Activated naive CD4-positive, alpha-beta T cell (primary cell): ENCODE results near the gene RAP1A.
"Not testable (repeated sequence)": the region's sequence is repeated elsewhere in the genome, so short reads cannot be mapped to it uniquely, and the experiment has no call there.

ENCODE experiments used
- DNase-seq, 4 experiments: peaks; one replicate each; lab custom pipeline; 2025; lab: John Stamatoyannopoulos, UW

Gene RAP1A

GRCh38 chr1:111736548-111737215 lies 117.1 kb downstream of the RAP1A start:
- DNase-seq, result no peak

- no peak for DNase-seq
Measured at GRCh38 chr1:111737216-111738132, 117.9 kb downstream of the RAP1A start.

- DNase-seq, result no peak
Measured at GRCh38 chr1:111738133-111738435, 118.5 kb downstream of the RAP1A start.

GRCh38 chr1:111738436-111739193 lies 119.0 kb downstream of the RAP1A start:
- peak in 1 of 4 experiments; percentile 15 for DNase-seq

GRCh38 chr1:111739194-111739924 lies 119.8 kb downstream of the RAP1A start, which contains the start of gene INKA2:
Gene INKA2, minus strand, starts transcription at chr1:111739395. Its CDS starts 153 bp downstream, at chr1:111739242.
- DNase-seq, result peak in 3 of 4 experiments; percentile 13 to 42 (median 33)

GRCh38 chr1:111739925-111740765 lies 120.6 kb downstream of the RAP1A start:
- peak in 1 of 4 experiments; percentile 7 for DNase-seq

GRCh38 chr1:111742292-111742691 lies 122.7 kb downstream of the RAP1A start:
- DNase-seq, result not testable (repeated sequence)

GRCh38 chr1:111742938-111743549 lies 123.5 kb downstream of the RAP1A start:
- DNase-seq, result no peak

GRCh38 chr1:111743679-111744101 lies 124.1 kb downstream of the RAP1A start:
- no peak for DNase-seq

- no peak for DNase-seq
Measured at GRCh38 chr1:111745675-111746613, 126.4 kb downstream of the RAP1A start.

GRCh38 chr1:111746614-111746999 lies 127.0 kb downstream of the RAP1A start:
- no peak for DNase-seq

- DNase-seq, result peak in 1 of 4 experiments; percentile 2
Measured at GRCh38 chr1:111747282-111747734, 127.7 kb downstream of the RAP1A start.

- DNase-seq, result no peak
Measured at GRCh38 chr1:111747947-111748346, 128.4 kb downstream of the RAP1A start.

- DNase-seq, result no peak
Measured at GRCh38 chr1:111749628-111750027, 130.0 kb downstream of the RAP1A start.

- no peak for DNase-seq
Measured at GRCh38 chr1:111750856-111751255, 131.3 kb downstream of the RAP1A start.

GRCh38 chr1:111751906-111752575 lies 132.5 kb downstream of the RAP1A start:
- DNase-seq, result no peak

- DNase-seq, result no peak
Measured at GRCh38 chr1:111754984-111755330, 135.4 kb downstream of the RAP1A start.

- DNase-seq, result peak; percentile 83 to 92 (median 88)
Measured at GRCh38 chr1:111755331-111756123, 135.9 kb downstream of the RAP1A start, which contains the start of gene DDX20. Gene DDX20, plus strand, starts transcription at chr1:111755901. Its CDS starts 24 bp downstream, at chr1:111755925.
